HG03095 (cell line): ENCODE results near the gene BTBD16.

ENCODE experiments used
- ATAC-seq: cut with Tn5 transposase; IDR thresholded peaks from one replicate; pipeline ENCODE4 v1.9.1; 2021; ENCODE audit warnings: moderate library complexity; ENCODE audit not compliant: unreplicated experiment

Gene BTBD16

DNA sequence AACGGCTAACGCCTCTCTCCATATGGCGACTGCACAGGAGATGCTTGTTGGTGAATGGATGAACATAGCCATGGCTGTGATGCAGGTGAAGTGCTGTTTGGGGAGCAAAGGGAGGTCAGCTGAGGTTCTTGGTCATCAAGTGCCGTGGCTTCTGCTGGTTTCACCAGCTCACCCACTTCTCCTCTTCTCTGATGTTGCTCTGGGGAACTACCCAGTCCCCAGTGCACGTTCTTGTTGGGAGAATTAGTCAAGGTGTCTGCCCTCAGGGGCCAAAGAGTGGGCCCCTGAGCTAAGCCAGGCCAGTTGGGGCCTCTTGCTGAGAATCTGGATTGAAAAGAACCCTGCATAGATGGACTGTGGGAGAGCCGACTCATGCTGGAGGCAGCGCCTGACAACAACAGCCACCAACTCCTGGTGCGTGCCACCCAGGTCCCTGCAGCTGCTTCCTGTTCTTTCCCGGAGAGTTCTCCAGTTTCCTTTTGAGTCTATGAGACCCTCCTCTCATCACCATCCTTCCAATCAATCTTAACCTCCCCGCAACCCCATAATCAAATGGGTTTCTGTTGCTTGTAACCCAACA lies 3.0 kb downstream of the BTBD16 start:
- ATAC-seq, result no peak

DNA sequence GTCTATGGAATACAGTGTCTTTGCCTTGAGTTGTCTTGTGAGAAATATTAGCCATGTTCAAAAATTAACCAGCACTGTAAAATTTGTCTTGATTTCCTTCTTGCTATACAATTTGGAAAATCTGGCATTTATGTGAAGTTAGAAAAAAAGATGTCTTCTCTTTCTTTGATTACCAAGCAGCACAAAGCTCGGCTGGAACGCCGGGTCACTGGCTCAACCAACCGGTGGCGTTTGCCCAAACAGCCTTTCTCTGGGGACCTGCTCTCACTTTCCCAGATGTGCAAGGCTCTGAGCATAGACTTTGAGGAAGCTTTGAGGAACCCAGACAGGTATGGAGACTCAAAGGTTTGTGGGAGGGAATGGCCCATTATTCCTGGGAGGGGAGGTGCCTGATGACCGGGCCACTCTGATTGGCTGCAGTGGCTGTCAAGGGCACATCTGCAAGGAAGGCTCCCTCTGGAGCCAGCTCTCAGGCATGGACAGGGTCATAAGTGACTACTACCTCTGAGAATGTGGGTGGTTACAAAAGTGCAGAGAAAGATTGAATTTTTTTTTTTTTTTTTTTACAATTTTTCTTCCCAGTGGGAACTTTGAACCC lies 5.6 kb downstream of the BTBD16 start:
- no peak for ATAC-seq

- ATAC-seq, result no peak
These were observed 6.5 kb downstream of the BTBD16 start for GRCh38 chr10:122277526-122278136.

DNA sequence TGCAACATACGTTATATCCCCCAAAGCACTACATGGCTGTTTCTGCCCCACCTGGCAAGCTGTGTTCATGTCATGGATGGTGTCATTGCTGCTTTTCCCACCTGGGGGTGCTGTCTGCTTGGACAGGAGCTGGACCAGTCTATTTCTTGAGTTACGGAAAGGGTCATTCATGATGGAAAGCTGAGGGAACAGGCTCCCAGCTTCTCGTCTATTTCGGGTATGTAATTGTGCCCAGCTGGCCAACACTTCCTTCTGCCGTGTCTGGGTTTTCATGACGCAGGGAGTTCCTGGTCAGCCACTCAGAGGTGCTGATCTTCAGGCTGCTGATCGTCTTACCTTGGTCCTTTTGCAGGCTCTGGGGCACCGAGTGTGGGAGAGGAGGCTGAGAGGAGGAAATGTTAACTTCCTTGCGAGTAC lies 8.6 kb downstream of the BTBD16 start:
- ATAC-seq, result no peak

DNA sequence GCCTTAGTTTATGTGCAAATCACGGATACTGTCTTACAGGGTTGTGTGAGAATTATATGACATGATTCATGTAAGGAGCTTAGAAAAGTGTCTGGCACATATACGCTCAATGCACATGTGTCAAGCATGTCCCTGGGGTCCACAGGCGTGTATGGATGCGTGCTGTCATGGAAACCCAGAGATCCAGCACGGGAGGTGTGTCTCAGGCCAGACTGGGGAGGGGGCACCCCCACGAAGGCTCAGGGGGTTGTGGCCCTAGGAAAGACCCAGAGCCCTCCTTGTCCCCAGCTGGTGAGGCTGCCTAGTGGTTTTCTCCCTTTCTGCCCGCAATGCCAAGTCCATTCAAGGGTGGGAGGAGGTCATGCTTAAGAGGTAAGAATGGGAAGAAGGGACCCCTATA lies 9.1 kb downstream of the BTBD16 start:
- ATAC-seq, result no peak

DNA sequence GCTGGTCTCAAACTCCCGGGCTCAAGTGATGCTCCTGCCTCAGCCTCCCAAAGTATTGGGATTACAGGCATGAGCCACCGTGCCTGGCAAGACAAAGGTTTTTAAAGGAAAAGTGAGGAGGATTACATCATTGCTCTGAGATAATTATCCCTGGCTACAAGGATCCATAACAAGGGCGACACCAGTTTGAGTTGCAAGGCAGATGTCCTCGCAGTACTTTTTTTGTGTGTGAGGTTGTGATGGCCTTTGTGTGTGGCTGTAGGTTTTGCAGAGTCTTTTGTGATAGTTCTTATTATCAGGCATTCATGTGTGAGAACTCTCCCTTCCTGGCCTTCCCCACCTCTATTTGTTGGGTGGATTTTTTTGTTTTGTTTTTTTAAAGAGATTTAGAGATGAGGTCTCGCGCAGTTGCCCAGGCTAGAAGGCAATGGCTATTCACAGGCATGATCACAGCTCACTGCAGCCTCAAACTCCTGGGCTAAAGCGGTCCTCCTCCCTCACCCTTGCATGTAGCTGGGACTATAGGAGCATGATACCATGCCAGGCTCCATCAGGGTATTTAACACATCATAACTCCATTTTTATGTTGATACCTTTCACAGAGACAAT lies 10.0 kb downstream of the BTBD16 start:
- no peak for ATAC-seq

DNA sequence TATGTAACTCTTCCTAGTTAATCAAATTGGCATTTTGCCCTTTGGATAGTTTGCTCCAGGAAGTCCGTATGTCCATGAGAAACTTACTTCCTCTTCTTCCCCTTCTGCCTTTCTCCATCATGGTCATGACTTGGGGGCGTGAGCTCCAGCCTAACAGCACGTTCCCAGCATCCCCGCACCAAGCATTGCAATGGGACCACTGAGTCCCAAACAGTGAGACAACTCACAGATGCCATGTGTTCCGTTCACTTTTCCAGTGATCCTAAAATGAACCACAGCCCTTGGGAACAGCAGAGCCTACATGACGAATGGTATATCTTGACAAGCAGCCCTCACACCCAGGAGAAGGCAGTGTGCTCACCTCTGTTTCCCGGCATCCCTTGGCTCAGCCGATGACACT lies 10.7 kb downstream of the BTBD16 start:
- ATAC-seq, result no peak

DNA sequence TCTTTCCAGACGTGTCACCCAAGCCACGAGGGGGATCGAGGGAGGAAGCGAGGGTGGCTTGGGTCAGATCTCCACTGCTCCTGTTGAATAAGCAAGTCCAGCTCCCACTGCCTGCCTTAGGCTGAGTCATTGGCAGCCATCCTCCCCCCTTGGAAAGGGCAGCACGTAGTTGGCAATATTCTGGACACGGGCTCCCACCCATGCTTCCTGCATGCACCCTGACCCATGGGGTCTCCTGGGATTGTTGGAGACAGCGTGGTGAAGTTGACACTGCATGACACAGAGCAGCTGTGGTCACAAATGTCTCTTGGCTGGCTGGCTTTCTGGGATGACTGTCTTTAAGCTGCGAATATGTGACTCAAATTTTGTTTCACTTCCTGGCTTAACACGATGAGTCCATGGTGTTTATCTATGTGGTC lies 11.2 kb downstream of the BTBD16 start:
- ATAC-seq, result no peak

DNA sequence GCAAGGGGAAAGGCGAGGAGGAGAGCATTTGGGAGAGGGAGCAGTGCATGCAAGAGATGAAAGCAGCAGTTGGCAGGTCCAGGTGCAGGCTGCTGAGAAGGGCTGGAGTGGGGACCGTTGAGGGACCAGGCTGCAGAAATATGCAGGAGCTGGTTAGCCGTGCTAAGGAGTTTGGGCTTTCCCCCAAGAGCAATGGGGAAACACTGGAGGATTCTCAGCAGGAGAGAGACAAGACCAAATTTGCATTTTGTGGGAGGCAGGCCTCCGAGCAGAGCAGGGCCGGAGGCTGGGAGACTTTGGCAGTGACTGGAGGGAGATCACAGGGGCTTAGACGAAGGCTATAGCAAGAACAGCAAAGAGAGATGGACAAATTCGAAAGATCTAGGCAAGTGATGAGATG lies 11.8 kb downstream of the BTBD16 start:
- no peak for ATAC-seq

DNA sequence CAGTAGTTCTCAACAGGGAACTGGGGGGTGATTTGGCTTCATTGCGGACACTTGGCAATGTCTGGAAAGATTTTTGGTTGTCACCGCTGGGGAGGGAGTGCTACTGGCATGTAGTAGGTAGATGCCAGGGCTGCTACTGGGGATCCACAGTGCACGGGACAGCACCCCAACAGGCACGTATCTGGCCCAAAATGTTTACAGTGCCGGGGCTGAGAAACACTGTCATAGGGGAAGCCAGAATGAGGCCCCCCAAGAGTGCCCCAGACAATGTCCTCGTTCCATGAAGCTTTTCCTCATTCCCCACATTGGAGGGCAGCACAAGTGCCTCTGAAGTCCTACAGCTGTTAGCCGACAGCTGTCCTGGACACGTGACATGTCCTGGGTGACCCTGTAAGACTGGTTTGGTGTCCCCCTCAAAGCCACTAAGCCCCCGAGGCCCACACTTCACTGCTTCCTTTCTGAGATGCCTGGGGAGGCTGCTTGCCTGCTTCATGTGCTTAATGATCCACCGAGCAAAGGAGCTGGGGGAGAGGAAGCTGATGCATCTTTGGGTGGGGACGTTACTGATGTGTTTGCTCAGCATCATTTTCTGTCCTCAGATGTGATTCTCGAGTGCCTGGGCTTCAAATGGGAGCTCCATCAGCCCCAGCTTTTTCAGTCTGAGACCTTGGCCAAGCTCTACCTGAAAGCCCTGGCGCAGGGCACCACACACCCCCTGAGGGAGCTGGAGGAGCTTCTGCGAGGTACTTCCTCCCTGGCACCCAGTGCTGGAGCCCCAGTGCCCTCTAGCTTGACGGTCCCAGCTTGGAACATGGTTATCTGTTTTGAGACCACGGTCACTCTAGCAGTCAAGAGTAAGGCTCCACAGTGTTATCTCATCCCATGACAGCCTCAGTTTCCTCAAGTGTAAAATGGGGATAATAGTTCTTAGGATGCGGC lies 14.7 kb downstream of the BTBD16 start:
- ATAC-seq, result no peak

DNA sequence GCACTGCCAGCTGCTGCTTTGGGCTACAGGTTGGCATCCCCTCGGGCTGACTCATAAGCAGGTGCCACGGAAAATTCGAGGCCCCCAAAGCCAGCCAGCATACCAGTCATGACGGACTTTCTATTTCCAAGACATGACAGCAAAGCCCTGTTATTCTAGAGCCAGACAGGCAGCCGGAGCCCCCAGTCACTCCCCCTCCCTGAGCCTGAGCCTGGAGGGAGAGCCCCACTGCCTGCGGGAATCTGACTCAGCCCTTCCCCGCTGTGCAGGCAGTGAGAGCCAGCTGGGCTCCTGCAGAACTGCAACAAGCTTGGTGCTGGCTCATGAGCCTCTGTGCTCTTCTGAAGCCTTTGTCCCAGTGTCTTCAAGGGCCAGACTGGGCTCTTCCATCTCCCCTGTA lies 15.8 kb downstream of the BTBD16 start:
- ATAC-seq, result no peak

GRCh38 chr10:122287570-122287969 lies 16.5 kb downstream of the BTBD16 start:
- ATAC-seq, result no peak

GRCh38 chr10:122288262-122288661 lies 17.2 kb downstream of the BTBD16 start:
- ATAC-seq, result no peak

GRCh38 chr10:122288917-122289316 lies 17.8 kb downstream of the BTBD16 start:
- ATAC-seq, result no peak

- no peak for ATAC-seq
These were observed 19.2 kb downstream of the BTBD16 start for GRCh38 chr10:122290334-122290733.

- no peak for ATAC-seq
These were observed 19.9 kb downstream of the BTBD16 start for GRCh38 chr10:122290833-122291532.

DNA sequence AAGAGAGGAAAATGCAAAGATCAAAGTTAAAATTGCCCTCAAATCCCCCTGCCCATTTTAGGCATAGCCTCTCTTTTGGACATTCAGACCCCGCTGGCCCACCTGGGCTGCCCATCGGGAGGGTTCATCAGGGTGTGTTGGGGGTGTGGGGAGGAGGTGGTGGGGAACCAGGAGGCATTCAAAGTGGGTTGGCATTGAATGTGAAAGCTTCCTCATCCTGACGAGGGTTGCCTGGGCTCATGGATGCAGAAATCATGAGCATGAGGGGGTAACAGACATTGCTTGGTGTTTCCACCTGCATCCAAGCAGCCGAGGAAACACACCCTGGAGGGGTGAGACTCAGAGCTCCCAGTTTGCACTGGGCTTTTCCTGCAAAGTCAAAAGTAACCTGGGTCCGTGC lies 20.6 kb downstream of the BTBD16 start:
- ATAC-seq, result no peak

- ATAC-seq, result no peak
These were observed 21.3 kb downstream of the BTBD16 start for GRCh38 chr10:122292376-122292775.

- ATAC-seq, result no peak
These were observed 22.3 kb downstream of the BTBD16 start for GRCh38 chr10:122293156-122293960.

- ATAC-seq, result no peak
These were observed 22.9 kb downstream of the BTBD16 start for GRCh38 chr10:122293961-122294380.
